ENCODE data around the gene ADGRV1.

GRCh38 chr5:91110686-91111085 is 552.1 kb downstream of the ADGRV1 start:
- TF ChIP-seq YY1 (IDR thresholded peaks at IDR 0.05; ENCODE audit: insufficient read depth, insufficient read length): no peak
- no peak for TF ChIP-seq ZNF274 (IDR thresholded peaks at IDR 0.05; ENCODE audit: low read depth, low read length)
- TF ChIP-seq SUZ12 (IDR thresholded peaks at IDR 0.05; ENCODE audit: extremely low read depth, insufficient read depth, insufficient read length): no peak
